Measurements from ENCODE around the gene ST6GALNAC6. TPM values are rescaled to one million over a fixed set of nuclear protein-coding genes. Genes with fewer than 3 reads are reported as not detected.

Gene ST6GALNAC6
- total and polyA plus RNA-seq, 2 of the 4 experiments (the other 2 are of a cell fraction), result 35.7 to 48.6 TPM

- H3K9me1 ChIP-seq (ENCODE audit: insufficient read depth, low read length), result peaks cover 9% of the 10 kb centered on the region
- H3K79me1 ChIP-seq (ENCODE audit: low read depth in 1 of 2, low read length in 2 of 2), result peaks cover 0 to 23% of the 10 kb centered on the region in 2 experiments; a peak in 3 of 4 replicates
- H2AK5ac ChIP-seq (ENCODE audit: low read depth, low read length), result no peak overlapping the region
- no peak overlapping the region for H2BK5ac ChIP-seq (ENCODE audit: low read depth, low read length, poor library complexity, severe bottlenecking)
- no peak overlapping the region for H3K4me2 ChIP-seq (ENCODE audit: low read depth, low read length)
- no peak overlapping the region for H2AFZ ChIP-seq (replicated peaks; ENCODE audit: low read length, poor library complexity)
- dilution Hi-C loops (cut with HindIII; ENCODE audit: low sequenced_read_pairs, unreplicated experiment), result no loop called here
- DNase-seq (no peak), ATAC-seq (ENCODE audit: low read depth) (no peak)
- H3K4me3 ChIP-seq (ENCODE audit: insufficient read depth, low read depth, low read length), result no peak overlapping the region
- ChIA-PET CTCF (no interaction called here), POLR2A (ENCODE audit: unreplicated experiment) (no interaction called here)
- peaks cover 50% of the 10 kb centered on the region for H3K36me3 ChIP-seq (ENCODE audit: control insufficient read depth, insufficient read depth, low read length)
- no peak overlapping the region for H3K14ac ChIP-seq (replicated peaks; ENCODE audit: low read depth, low read length)
- in situ Hi-C loops (cut with MboI; ENCODE audit: low sequenced_read_pairs), result no loop called here
- H2AK9ac ChIP-seq (replicated peaks; ENCODE audit: low read depth, low read length, poor library complexity), result no peak overlapping the region
- BruUV-seq (replicated peaks), result no TSS peak
- H3K27ac ChIP-seq (ENCODE audit: insufficient read depth, low read length), result no peak overlapping the region
- H3K23ac ChIP-seq (ENCODE audit: low read depth, low read length), result no peak overlapping the region
- no peak overlapping the region for H3K9ac ChIP-seq (ENCODE audit: low read depth, low read length)
- H3K27me3 ChIP-seq (ENCODE audit: control insufficient read depth, insufficient read depth, low read length), result no peaks in the 10 kb centered on the region
- H4K91ac ChIP-seq (ENCODE audit: insufficient read depth, low read depth, low read length), result no peak overlapping the region
- 78% methylated on average over 4 of the region's 13 CpGs; no CpG with 5 or more reads in 1 of the 2 experiments for WGBS, 2 experiments (ENCODE audit: extremely low coverage in 2 of 2, insufficient read length in 1 of 2)
- H4K20me1 ChIP-seq (ENCODE audit: insufficient read depth, low read length), result peaks cover 13% of the 10 kb centered on the region; the same call in 1 of the 2 replicates
- H3K9me3 ChIP-seq (ENCODE audit: control insufficient read depth, insufficient read depth, low read length), result no peaks in the 10 kb centered on the region
- H3K4ac ChIP-seq (ENCODE audit: low read depth, low read length), result no peak overlapping the region
- no peak overlapping the region for H2BK20ac ChIP-seq (ENCODE audit: low read depth, low read length)
- no peak overlapping the region for H3K56ac ChIP-seq (ENCODE audit: extremely low read depth, insufficient read depth, low read length)
- no peak overlapping the region for H3K18ac ChIP-seq (ENCODE audit: low read depth, low read length)
- no peak overlapping the region for H2BK15ac ChIP-seq (ENCODE audit: low read depth, low read length)
- intact Hi-C loops (cut with micrococcal nuclease), result no loop called here
- no peak for TF ChIP-seq CHD1 (IDR thresholded peaks at IDR 0.05; ENCODE audit: low read depth, low read length)
- no peak for TF ChIP-seq BHLHE40 (IDR thresholded peaks at IDR 0.05; ENCODE audit: low read depth, low read length)
- no peak for TF ChIP-seq RCOR1 (IDR thresholded peaks at IDR 0.05; ENCODE audit: insufficient replicate concordance, low read length)
- TF ChIP-seq CEBPB (IDR thresholded peaks at IDR 0.05; ENCODE audit: low read depth, low read length), result no peak
- TF ChIP-seq MAFK (IDR thresholded peaks at IDR 0.05; ENCODE audit: low read depth, low read length), result no peak
- TF ChIP-seq RAD21 (IDR thresholded peaks at IDR 0.05; ENCODE audit: low read length), result no peak
- H3K4me1 ChIP-seq (ENCODE audit: control insufficient read depth, insufficient read depth, low read length), result peaks cover 4% of the 10 kb centered on the region
- H4K5ac ChIP-seq (ENCODE audit: low read depth, low read length), result no peak overlapping the region
- H4K8ac ChIP-seq (ENCODE audit: low read depth in 2 of 2, low read length in 2 of 2), result no peak overlapping the region
- H2BK120ac ChIP-seq (ENCODE audit: low read depth, low read length), result no peak overlapping the region
Observed at GRCh38 chr9:127885508-127886281, 13.7 kb downstream of the ST6GALNAC6 start.

Measured in IMR-90 (cell line).